Transverse colon (tissue), 4 donors: ENCODE data around the gene ATP5MC2. TPM values are rescaled to one million over a fixed set of nuclear protein-coding genes. Genes with fewer than 3 reads are reported as not detected.
"Not testable (repeated sequence)": the region's sequence is repeated elsewhere in the genome, so short reads cannot be mapped to it uniquely, and the experiment has no call there.

Source experiments
- DNase-seq: peaks from one replicate; pipeline ENCODE4 v3.0.0-alpha.2; 2019
- H3K27ac ChIP-seq, 4 donors: fragments of 200-600 bp; sonication (generic); 2 replicates each; pipeline ENCODE4 v1.5.1; 2016 to 2018; ENCODE audit warnings: inconsistent platforms in 4 of 4
- H3K27me3 ChIP-seq: fragments of 200-600 bp; sonication (generic); 2 replicates; pipeline ENCODE4 v1.5.1; 2017; ENCODE audit warnings: inconsistent platforms
- H3K36me3 ChIP-seq, 4 donors: fragments of 200-600 bp; sonication (generic); 2 replicates each; pipeline ENCODE4 v1.5.1; 2017 to 2019; ENCODE audit warnings: inconsistent platforms in 4 of 4
- H3K4me1 ChIP-seq, 4 donors: fragments of 200-600 bp; sonication (generic); 2 replicates each; pipeline ENCODE4 v1.5.1; 2017 to 2020; ENCODE audit warnings: inconsistent platforms in 4 of 4
- H3K4me3 ChIP-seq, 4 donors: fragments of 200-600 bp; sonication (generic); 1 replicate in 1 of 4; 2 replicates in 3 of 4; pipeline versions ENCODE4 v1.5.1 to v1.6.1; 2017 to 2019; ENCODE audit warnings: inconsistent platforms in 4 of 4
- H3K9me3 ChIP-seq, 2 donors: fragments of 200-600 bp; sonication (generic); 2 replicates each; pipeline ENCODE4 v1.5.1; 2017 to 2019; ENCODE audit warnings: inconsistent platforms in 2 of 2
- EP300 ChIP-seq: sonication (generic); formaldehyde crosslinking; IDR thresholded peaks from one replicate; pipeline ENCODE4 v1.6.1; 2017; ENCODE audit warnings: antibody characterized with exemption, low read depth
- POLR2A ChIP-seq: fragments of 450-650 bp; IDR thresholded peaks from one replicate; pipeline ENCODE4 v1.6.1; 2016; ENCODE audit warnings: antibody characterized with exemption, mild to moderate bottlenecking, moderate library complexity
- POLR2AphosphoS5 ChIP-seq, 3 donors: sonication (generic); formaldehyde crosslinking; IDR thresholded peaks; one replicate each; pipeline ENCODE4 v1.6.1; 2016; ENCODE audit warnings: antibody characterized with exemption in 3 of 3
- WGBS, 2 donors: methylation state at CpG; one replicate each; pipeline ENCODE4 v1.1.5; 2018; ENCODE audit warnings: low coverage in 1 of 2; 5-methylcytosine and 5-hydroxymethylcytosine counted together
- in situ Hi-C, 4 donors: fragments of 200-750 bp; cut with MboI; loops; one replicate each; pipeline versions ENCODE4 v1.15.0 to v1.15.1; 2017; ENCODE audit warnings: low sequenced_read_pairs in 3 of 4, low pct_ligation_motif_present in 1 of 4, low pct_unique_long_range_greater_than_20kb in 1 of 4
- intact Hi-C: fragments of 100-400 bp; cut with DNase I; formaldehyde crosslinking; loops from one replicate; pipeline ENCODE4 v1.15.1; 2023; ENCODE audit warnings: low total_unique reads
- total RNA-seq, 4 donors: library from RNA; depleted of rRNA; stranded (reverse); fragments of >200 nt; gene quantifications; one replicate each; pipeline ENCODE4 v1.1.0, GENCODE V29; 2016
- TF ChIP-seq, protein P1 (sequence below), 5 experiments: fragments of 200-600 bp in 3 of 5; fragments of 450-650 bp in 2 of 5; sonication (generic) in 3 of 5; IDR thresholded peaks; 1 replicate in 2 of 5; 2 replicates in 3 of 5; pipeline ENCODE4 v1.5.1; 2016 to 2017; ENCODE audit warnings: antibody characterized with exemption in 5 of 5, inconsistent platforms in 3 of 5, mild to moderate bottlenecking in 2 of 5, moderate library complexity in 1 of 5

ATP5MC2 gene
- total RNA-seq, 4 donors from 2014 or later: 248 to 394 (median 337) TPM

DNA sequence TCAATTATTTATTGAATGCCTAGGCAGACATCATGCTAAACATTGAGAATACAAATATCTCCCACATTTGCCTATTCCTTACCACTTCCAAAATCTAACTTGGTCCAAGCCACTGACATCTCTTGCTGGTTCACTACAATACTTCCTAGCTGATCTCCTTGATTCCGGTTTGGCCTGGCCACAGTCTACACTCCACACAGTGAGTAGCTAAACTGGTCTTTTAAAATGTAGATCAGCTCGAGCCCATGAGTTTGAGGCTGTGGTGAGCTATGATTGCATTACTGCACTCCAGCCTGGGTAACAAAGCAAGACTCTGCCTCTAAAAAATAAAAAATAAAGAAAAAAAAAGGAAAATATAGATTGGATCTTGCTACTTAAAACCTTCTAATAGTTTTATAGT is 7.6 kb upstream of the ATP5MC2 start:
- 84 to 94% methylated on average over 2 of the region's 2 CpGs for WGBS, 2 donors

DNA sequence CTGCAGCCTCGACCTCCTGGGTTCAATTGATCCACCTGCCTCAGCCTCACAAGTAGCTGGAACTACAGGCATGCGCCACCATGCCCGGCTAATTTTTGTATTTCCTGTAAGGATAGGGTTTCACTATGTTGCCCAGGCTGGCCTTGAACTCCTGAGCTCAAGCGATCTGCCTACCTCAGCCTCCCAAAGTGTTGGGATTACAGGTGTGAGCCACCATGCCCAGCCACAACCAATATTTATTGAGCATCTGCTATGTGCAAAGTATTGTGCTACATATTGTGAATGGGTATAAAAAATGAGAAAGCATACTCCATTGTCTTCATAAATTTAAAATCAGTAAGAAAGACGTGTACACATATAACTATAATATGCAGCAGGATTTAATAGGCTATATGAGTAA is 4.2 kb upstream of the ATP5MC2 start:
- H3K27me3 ChIP-seq, H3K4me3 ChIP-seq, in situ Hi-C loops, H3K36me3 ChIP-seq, H3K27ac ChIP-seq, DNase-seq, H3K9me3 ChIP-seq, intact Hi-C loops: not testable (repeated sequence)
- H3K4me1 ChIP-seq: peaks cover 7 to 21% (median 12%) of the 10 kb centered on the region in 4 donors
- WGBS, 2 donors: 87 to 90% methylated on average over 5 of the region's 5 CpGs

More for the DNA sequence above, 7.6 kb upstream of the ATP5MC2 start:
- no peak for DNase-seq
- in situ Hi-C loops: no loop called here
- H3K27ac ChIP-seq: no peak overlapping the region
- no peaks in the 10 kb centered on the region for H3K4me1 ChIP-seq
- H3K9me3 ChIP-seq: no peaks in the 10 kb centered on the region
- H3K27me3 ChIP-seq: peaks cover 3% of the 10 kb centered on the region
- TF ChIP-seq EP300 (no peak), POLR2A (no peak), POLR2AphosphoS5 (IDR thresholded peaks at IDR 0.05) (no peak)
- TF ChIP-seq, protein P1, sequence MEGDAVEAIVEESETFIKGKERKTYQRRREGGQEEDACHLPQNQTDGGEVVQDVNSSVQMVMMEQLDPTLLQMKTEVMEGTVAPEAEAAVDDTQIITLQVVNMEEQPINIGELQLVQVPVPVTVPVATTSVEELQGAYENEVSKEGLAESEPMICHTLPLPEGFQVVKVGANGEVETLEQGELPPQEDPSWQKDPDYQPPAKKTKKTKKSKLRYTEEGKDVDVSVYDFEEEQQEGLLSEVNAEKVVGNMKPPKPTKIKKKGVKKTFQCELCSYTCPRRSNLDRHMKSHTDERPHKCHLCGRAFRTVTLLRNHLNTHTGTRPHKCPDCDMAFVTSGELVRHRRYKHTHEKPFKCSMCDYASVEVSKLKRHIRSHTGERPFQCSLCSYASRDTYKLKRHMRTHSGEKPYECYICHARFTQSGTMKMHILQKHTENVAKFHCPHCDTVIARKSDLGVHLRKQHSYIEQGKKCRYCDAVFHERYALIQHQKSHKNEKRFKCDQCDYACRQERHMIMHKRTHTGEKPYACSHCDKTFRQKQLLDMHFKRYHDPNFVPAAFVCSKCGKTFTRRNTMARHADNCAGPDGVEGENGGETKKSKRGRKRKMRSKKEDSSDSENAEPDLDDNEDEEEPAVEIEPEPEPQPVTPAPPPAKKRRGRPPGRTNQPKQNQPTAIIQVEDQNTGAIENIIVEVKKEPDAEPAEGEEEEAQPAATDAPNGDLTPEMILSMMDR (IDR thresholded peaks at IDR 0.05): no peak
- no peak overlapping the region for H3K4me3 ChIP-seq
- no peaks in the 10 kb centered on the region for H3K36me3 ChIP-seq
- intact Hi-C loops: no loop called here

DNA sequence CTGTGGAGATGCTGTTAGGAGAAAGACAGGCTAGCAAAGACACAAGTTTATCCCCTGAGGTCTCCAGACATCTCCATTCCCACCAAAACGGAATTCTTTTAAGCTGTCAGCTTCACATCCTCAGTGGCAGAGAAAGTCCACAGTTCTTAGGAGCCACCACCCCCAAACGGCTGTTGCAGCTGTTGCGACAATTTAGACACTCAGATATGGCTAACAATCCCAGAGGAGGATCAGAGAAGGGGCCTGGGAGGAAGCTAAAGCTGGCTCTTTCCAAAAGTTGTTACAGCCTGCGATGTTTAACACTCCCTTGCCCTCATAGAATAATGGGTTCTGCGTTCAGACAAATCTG is 1.9 kb upstream of the ATP5MC2 start:
- in situ Hi-C loops: loop anchor here (5.0 to 10.0 kb wide), 3 partner anchors 53 to 135 kb away; partner anchors contain the start of gene ATF7 (in 1 of the 4)
- H3K36me3 ChIP-seq: peaks cover 0 to 5% (median under 1%) of the 10 kb centered on the region in 4 donors
- TF ChIP-seq POLR2A (no peak), POLR2AphosphoS5 (IDR thresholded peaks at IDR 0.05) (no peak), EP300 (no peak)
- TF ChIP-seq, protein P1 (IDR thresholded peaks at IDR 0.05): no peak
- H3K4me1 ChIP-seq: peaks cover 10 to 33% (median 18%) of the 10 kb centered on the region in 4 donors
- DNase-seq: no peak
- no peaks in the 10 kb centered on the region for H3K9me3 ChIP-seq
- peak overlapping the region in 2 of 4 donors; percentile 64 to 70 for H3K4me3 ChIP-seq
- H3K27me3 ChIP-seq: peaks cover 6% of the 10 kb centered on the region
- H3K27ac ChIP-seq: peak overlapping the region; percentile 85 to 94 (median 90)
- 50 to 69% methylated on average over 1 to 5 of the region's 5 CpGs for WGBS, 2 donors
- intact Hi-C loops: loop anchor here (5.0 to 10.0 kb wide), 2 partner anchors 53 to 135 kb away; partner anchors contain the start of gene ATF7

DNA sequence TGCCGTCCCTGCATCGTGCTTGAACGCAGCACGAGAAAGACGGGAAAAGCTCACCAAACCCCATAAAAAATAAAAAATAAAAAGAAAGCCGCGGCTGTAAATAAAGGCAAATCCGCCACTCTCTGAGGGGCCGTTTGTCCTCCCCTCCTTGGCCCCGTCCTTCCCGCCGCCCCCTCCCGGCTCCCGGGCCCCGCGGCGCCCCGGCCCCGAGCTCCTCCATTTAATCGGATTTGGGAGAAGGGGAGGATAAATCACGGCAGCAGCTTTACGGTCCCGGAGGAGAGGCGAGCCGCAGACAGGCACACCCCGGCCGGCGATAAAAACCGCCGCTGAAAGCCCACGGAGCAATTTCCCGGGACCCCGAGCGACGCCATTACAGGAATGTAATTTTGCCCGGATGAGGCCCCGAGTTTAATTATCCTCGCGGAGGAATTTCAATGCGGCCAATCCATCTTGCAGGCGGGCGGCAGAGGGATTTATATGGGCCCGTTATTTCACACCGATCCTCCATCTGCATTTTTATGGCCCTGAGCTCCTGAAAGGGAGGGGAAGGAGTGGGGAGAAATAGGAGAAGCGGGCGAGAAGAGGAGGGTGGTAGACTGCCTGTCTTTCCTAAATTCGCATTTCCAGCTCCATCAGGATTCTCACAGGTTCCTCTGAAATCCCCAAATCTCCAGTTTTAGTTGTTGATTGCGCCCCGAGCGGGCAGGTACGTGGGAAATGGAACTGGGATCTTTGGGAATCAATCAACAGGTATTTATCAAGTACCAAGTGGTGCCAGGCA is 1.3 kb upstream of the ATP5MC2 start:
- Histone ChIP-seq H3K36me3 (peaks cover 0 to 11% (median 3%) of the 10 kb centered on the region in 4 donors), H3K27ac (peak overlapping the region; percentile 85 to 94 (median 90)), H3K27me3 (peaks cover 6% of the 10 kb centered on the region), H3K9me3 (no peaks in the 10 kb centered on the region), H3K4me1 (peaks cover 10 to 33% (median 18%) of the 10 kb centered on the region in 4 donors), H3K4me3 (peak overlapping the region; percentile 28 to 70 (median 46))
- peak; percentile 14 for DNase-seq
- in situ Hi-C loops: loop anchor here (5.0 to 10.0 kb wide), 3 partner anchors 52 to 135 kb away; partner anchors contain the start of gene ATF7 (in 1 of the 4)
- intact Hi-C loops: loop anchor here (5.0 to 10.0 kb wide), 2 partner anchors 52 to 135 kb away; partner anchors contain the start of gene ATF7
- WGBS, 2 donors: 15 to 17% methylated on average over 26 to 51 of the region's 51 CpGs
- TF ChIP-seq EP300: no peak
- TF ChIP-seq, protein P1 (IDR thresholded peaks at IDR 0.05): no peak
- no peak for TF ChIP-seq POLR2A
- no peak for TF ChIP-seq POLR2AphosphoS5 (IDR thresholded peaks at IDR 0.05)
